Neural cell (in vitro differentiated cells): ENCODE data around the gene TRAPPC10.

Experiments
- EP300 ChIP-seq: fragments of 450-650 bp; conservative IDR thresholded peaks from 2 replicates; pipeline ENCODE4 v1.6.1; 2014; ENCODE audit warnings: antibody characterized with exemption, mild to moderate bottlenecking, moderate library complexity; ENCODE audit not compliant: poor library complexity, severe bottlenecking
- POLR2AphosphoS5 ChIP-seq: IDR thresholded peaks from 2 replicates; pipeline ENCODE4 v1.6.1; 2012
- RAD21 ChIP-seq: fragments of 450-650 bp; conservative IDR thresholded peaks from 2 replicates; pipeline ENCODE4 v1.6.1; 2014; ENCODE audit warnings: antibody characterized with exemption, mild to moderate bottlenecking, moderate library complexity

DNA sequence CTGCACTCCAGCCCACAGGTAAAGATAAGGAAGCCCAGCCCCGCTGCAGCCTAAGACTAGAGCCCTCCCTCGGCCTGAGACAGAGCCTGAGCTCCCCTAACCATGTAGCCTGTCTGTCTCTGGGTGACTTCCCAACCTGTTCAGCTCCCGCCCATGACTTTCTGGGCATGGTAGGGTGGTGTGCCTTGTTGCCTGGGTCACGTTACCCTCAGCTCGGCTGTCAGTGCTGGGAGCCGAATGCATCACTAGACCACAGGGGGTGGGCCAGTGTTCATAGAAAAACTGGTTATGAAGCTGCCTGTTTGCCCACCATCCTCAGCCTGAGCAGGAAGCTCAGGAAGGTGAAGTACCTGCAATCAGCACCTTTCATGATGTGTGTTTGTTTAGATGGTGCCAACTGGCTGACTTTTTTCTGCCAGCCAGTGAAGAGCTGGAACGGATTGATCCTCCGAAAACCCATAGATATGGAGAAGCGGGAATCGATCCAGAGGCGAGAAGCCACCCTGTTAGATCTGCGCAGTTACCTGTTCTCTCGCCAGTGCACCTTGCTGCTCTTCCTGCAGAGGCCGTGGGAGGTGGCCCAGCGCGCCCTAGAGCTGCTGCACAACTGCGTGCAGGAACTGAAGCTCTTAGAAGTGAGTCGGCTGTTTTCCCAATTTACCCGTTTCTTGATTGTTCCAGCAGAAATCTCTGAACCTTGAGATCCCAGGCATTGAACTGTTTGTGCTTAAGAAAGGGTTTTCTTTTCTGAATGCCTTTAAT is 51.2 kb downstream of the TRAPPC10 start:
- no peak for TF ChIP-seq EP300
- no peak for TF ChIP-seq RAD21
- TF ChIP-seq POLR2AphosphoS5, result no peak
